ENCODE results near the gene SFRP2. TPM values are rescaled to one million over a fixed set of nuclear protein-coding genes. Genes with fewer than 3 reads are reported as not detected.

Gene SFRP2
- total RNA-seq, 1 donor from 2014 or later, result 1.3 TPM

GRCh38 chr4:153745651-153746050 lies 43.2 kb downstream of the SFRP2 start:
- Mint-ChIP-seq H3K27me3 (no peaks in the 10 kb centered on the region), H3K36me3 (ENCODE audit: insufficient read depth) (no peaks in the 10 kb centered on the region), H3K4me1 (ENCODE audit: low read depth) (no peaks in the 10 kb centered on the region), H3K27ac (no peak overlapping the region), H3K4me3 (ENCODE audit: low read depth) (no peak overlapping the region), H3K9me3 (ENCODE audit: low read depth) (peaks cover 8% of the 10 kb centered on the region)
- TF ChIP-seq, protein P1, sequence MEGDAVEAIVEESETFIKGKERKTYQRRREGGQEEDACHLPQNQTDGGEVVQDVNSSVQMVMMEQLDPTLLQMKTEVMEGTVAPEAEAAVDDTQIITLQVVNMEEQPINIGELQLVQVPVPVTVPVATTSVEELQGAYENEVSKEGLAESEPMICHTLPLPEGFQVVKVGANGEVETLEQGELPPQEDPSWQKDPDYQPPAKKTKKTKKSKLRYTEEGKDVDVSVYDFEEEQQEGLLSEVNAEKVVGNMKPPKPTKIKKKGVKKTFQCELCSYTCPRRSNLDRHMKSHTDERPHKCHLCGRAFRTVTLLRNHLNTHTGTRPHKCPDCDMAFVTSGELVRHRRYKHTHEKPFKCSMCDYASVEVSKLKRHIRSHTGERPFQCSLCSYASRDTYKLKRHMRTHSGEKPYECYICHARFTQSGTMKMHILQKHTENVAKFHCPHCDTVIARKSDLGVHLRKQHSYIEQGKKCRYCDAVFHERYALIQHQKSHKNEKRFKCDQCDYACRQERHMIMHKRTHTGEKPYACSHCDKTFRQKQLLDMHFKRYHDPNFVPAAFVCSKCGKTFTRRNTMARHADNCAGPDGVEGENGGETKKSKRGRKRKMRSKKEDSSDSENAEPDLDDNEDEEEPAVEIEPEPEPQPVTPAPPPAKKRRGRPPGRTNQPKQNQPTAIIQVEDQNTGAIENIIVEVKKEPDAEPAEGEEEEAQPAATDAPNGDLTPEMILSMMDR (IDR thresholded peaks at IDR 0.05; ENCODE audit: unreplicated experiment), result no peak
- no peak for DNase-seq (ENCODE audit: low spot score, unreplicated experiment)

GRCh38 chr4:153741541-153741940 lies 47.3 kb downstream of the SFRP2 start:
- Mint-ChIP-seq H3K4me1 (ENCODE audit: low read depth) (no peaks in the 10 kb centered on the region), H3K36me3 (ENCODE audit: insufficient read depth) (peaks cover 1% of the 10 kb centered on the region)

GRCh38 chr4:153735906-153736461 lies 52.9 kb downstream of the SFRP2 start:
- TF ChIP-seq, protein P1 (IDR thresholded peaks at IDR 0.05; ENCODE audit: unreplicated experiment), result no peak

More at GRCh38 chr4:153741541-153741940, 47.3 kb downstream of the SFRP2 start:
- H3K27me3 Mint-ChIP-seq, result no peaks in the 10 kb centered on the region
- peaks cover 17% of the 10 kb centered on the region for H3K9me3 Mint-ChIP-seq (ENCODE audit: low read depth)
- H3K4me3 Mint-ChIP-seq (ENCODE audit: low read depth), result no peak overlapping the region
- TF ChIP-seq, protein P1 (IDR thresholded peaks at IDR 0.05; ENCODE audit: unreplicated experiment), result no peak
- no peak overlapping the region for H3K27ac Mint-ChIP-seq
- no peak for DNase-seq (ENCODE audit: low spot score, unreplicated experiment)

DNA sequence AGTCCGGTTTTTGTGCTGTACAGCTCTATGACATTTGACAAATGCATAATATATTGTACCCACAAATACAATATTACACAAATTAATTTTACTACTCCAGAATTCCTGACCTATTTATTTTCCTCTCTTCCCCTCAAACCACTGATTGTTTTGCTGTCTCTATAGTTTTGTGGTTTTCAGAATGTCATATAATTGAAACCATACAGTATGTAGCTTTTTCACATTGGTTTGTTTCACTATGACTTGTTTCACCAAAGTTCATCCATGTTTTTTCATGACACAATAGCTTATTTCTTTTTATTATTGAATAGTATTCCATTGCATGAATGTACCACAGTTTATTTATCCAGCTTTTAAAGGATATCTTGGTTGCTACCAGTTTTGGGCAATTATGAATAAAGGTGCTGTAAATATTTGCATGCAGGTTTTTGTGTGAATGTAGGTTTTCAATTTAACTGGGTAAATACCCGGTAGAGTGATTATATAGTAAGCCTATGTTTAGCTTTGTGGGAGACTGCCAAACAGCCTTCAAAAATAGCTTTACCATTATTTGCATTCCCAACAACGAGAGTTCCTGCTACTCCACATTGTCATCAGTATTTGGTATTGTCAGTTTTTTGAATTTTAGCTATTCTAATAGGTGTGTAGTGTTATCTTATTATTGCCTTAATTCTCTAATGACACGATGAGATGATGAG lies 55.0 kb downstream of the SFRP2 start:
- no peak overlapping the region for H3K4me3 Mint-ChIP-seq (ENCODE audit: low read depth)

More at GRCh38 chr4:153735906-153736461, 52.9 kb downstream of the SFRP2 start:
- no peak for DNase-seq (ENCODE audit: low spot score, unreplicated experiment)
- Mint-ChIP-seq H3K36me3 (ENCODE audit: insufficient read depth) (peaks cover 1% of the 10 kb centered on the region), H3K27ac (no peak overlapping the region), H3K4me1 (ENCODE audit: low read depth) (no peaks in the 10 kb centered on the region), H3K4me3 (ENCODE audit: low read depth) (no peak overlapping the region), H3K27me3 (no peaks in the 10 kb centered on the region), H3K9me3 (ENCODE audit: low read depth) (peaks cover 16% of the 10 kb centered on the region)

DNA sequence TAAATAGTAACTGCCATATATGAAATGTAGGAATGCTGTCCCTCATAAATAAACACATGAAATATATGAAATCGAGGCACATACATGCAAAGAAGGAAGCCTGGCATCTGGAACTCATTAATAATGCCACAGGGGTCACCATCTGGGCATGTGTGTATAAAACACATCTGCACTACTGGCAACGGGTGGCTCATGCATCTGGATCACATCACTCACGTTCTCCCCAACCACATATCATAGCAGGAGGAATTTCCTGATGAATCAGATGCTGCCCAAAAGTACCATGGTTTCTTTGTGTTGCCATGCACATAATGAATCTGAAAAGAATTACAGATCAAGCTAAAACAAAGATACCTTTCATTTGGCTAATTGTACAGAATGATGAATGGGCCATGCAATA lies 57.6 kb downstream of the SFRP2 start:
- H3K4me3 Mint-ChIP-seq (ENCODE audit: low read depth), result no peak overlapping the region
- TF ChIP-seq, protein P1 (IDR thresholded peaks at IDR 0.05; ENCODE audit: unreplicated experiment), result no peak
- H3K36me3 Mint-ChIP-seq (ENCODE audit: insufficient read depth), result no peaks in the 10 kb centered on the region
- H3K9me3 Mint-ChIP-seq (ENCODE audit: low read depth), result peaks cover 1% of the 10 kb centered on the region
- no peak overlapping the region for H3K27ac Mint-ChIP-seq
- no peak for DNase-seq (ENCODE audit: low spot score, unreplicated experiment)
- H3K27me3 Mint-ChIP-seq, result no peaks in the 10 kb centered on the region
- peaks cover 2% of the 10 kb centered on the region for H3K4me1 Mint-ChIP-seq (ENCODE audit: low read depth)

More for the DNA sequence above, 55.0 kb downstream of the SFRP2 start:
- no peaks in the 10 kb centered on the region for H3K27me3 Mint-ChIP-seq
- H3K4me1 Mint-ChIP-seq (ENCODE audit: low read depth), result peaks cover 2% of the 10 kb centered on the region
- H3K36me3 Mint-ChIP-seq (ENCODE audit: insufficient read depth), result no peaks in the 10 kb centered on the region
- no peak overlapping the region for H3K27ac Mint-ChIP-seq
- H3K9me3 Mint-ChIP-seq (ENCODE audit: low read depth), result peaks cover 3% of the 10 kb centered on the region
- TF ChIP-seq, protein P1 (IDR thresholded peaks at IDR 0.05; ENCODE audit: unreplicated experiment), result no peak
- DNase-seq (ENCODE audit: low spot score, unreplicated experiment), result no peak

Other genes with a start within 250 kb of the SFRP2 start
- 4.8 and 5.1 TPM in 2 replicates for gene TLR2, start 104.8 kb downstream of the SFRP2 start, total RNA-seq
- gene RNF175, start 29.1 kb downstream of the SFRP2 start, total RNA-seq, result 1.7 and 1.9 TPM in 2 replicates

Data from progenitor cell of endocrine pancreas (in vitro differentiated cells).